SJSA1 (cell line): ENCODE data around the gene SLC1A1. TPM values are rescaled to one million over a fixed set of nuclear protein-coding genes. Genes with fewer than 3 reads are reported as not detected.
"Not testable (repeated sequence)": the region's sequence is repeated elsewhere in the genome, so short reads cannot be mapped to it uniquely, and the experiment has no call there.

Experiments
- DNase-seq, 2 experiments: peaks; one replicate each; pipeline ENCODE4 v3.0.0-alpha.2; 2015 to 2020; ENCODE audit warnings: low spot score in 2 of 2, low read depth in 1 of 2
- H3K27ac ChIP-seq: fragments of 250-450 bp; sonication (Bioruptor Pico); 2 replicates; pipeline ENCODE4 v1.5.1; 2020; ENCODE audit warnings: mild to moderate bottlenecking, moderate library complexity
- H3K27me3 ChIP-seq: fragments of 250-450 bp; sonication (Bioruptor Pico); replicated peaks from 2 replicates; pipeline ENCODE4 v1.5.1; 2020; ENCODE audit warnings: mild to moderate bottlenecking, moderate library complexity
- H3K36me3 ChIP-seq: fragments of 250-450 bp; sonication (Bioruptor Pico); 2 replicates; pipeline ENCODE4 v1.5.1; 2020; ENCODE audit warnings: mild to moderate bottlenecking
- H3K4me1 ChIP-seq: fragments of 250-450 bp; sonication (Bioruptor Pico); replicated peaks from 2 replicates; pipeline ENCODE4 v1.6.1; 2021; ENCODE audit warnings: mild to moderate bottlenecking
- H3K4me3 ChIP-seq: fragments of 250-450 bp; sonication (Bioruptor Pico); 2 replicates; pipeline ENCODE4 v1.5.1; 2020; ENCODE audit warnings: mild to moderate bottlenecking
- H3K9me3 ChIP-seq: fragments of 250-450 bp; sonication (Bioruptor Pico); replicated peaks from 2 replicates; pipeline ENCODE4 v1.5.1; 2020; ENCODE audit warnings: mild to moderate bottlenecking
- total RNA-seq: library from RNA; depleted of rRNA; stranded (reverse); fragments of >200 nt; shearing (Covaris generic); gene quantifications from 2 replicates; pipeline ENCODE4 v1.2.3, GENCODE V29; 2014

The SLC1A1 gene
- total RNA-seq, 1 experiment from 2014 or later = 3.9 TPM

- Histone ChIP-seq H3K4me3 (no peak overlapping the region), H3K36me3 (no peaks in the 10 kb centered on the region), H3K9me3 (no peaks in the 10 kb centered on the region), H3K27ac (no peak overlapping the region), H3K4me1 (no peaks in the 10 kb centered on the region; the same call in 1 of the 2 replicates), H3K27me3 (no peaks in the 10 kb centered on the region)
- DNase-seq = no peak
Observed at GRCh38 chr9:4584636-4585035, 94.4 kb downstream of the SLC1A1 start.

DNA sequence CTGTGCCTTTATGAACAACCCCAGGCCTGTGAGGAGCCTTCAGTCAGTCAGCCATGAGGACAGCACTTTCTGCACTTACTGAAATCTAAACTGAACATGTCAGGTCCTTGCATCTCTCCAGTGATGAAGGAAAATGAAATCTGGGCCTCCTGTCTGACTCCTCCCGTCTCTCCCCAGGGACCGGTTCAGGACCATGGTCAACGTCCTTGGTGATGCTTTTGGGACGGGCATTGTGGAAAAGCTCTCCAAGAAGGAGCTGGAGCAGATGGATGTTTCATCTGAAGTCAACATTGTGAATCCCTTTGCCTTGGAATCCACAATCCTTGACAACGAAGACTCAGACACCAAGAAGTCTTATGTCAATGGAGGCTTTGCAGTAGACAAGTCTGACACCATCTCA, 94.9 kb downstream of the SLC1A1 start:
- Histone ChIP-seq H3K36me3 (no peaks in the 10 kb centered on the region), H3K9me3 (no peaks in the 10 kb centered on the region), H3K4me1 (peaks cover 4% of the 10 kb centered on the region), H3K4me3 (no peak overlapping the region), H3K27ac (no peak overlapping the region), H3K27me3 (no peaks in the 10 kb centered on the region)
- no peak for DNase-seq

GRCh38 chr9:4588721-4589120, 98.5 kb downstream of the SLC1A1 start:
- Histone ChIP-seq H3K4me3 (no peak overlapping the region), H3K27ac (no peak overlapping the region), H3K4me1 (peaks cover 19% of the 10 kb centered on the region), H3K36me3 (no peaks in the 10 kb centered on the region), H3K9me3 (no peaks in the 10 kb centered on the region), H3K27me3 (no peaks in the 10 kb centered on the region)
- DNase-seq = no peak

- Histone ChIP-seq H3K27ac (peak overlapping the region; percentile 55), H3K4me3 (no peak overlapping the region), H3K4me1 (peaks cover 19% of the 10 kb centered on the region), H3K27me3 (no peaks in the 10 kb centered on the region), H3K36me3 (no peaks in the 10 kb centered on the region), H3K9me3 (no peaks in the 10 kb centered on the region)
- DNase-seq = peak; percentile 42 to 62
Observed at GRCh38 chr9:4590430-4591122, 100.3 kb downstream of the SLC1A1 start.

GRCh38 chr9:4591123-4591500, 100.8 kb downstream of the SLC1A1 start:
- Histone ChIP-seq H3K4me1 (peaks cover 21% of the 10 kb centered on the region), H3K9me3 (no peaks in the 10 kb centered on the region), H3K36me3 (no peaks in the 10 kb centered on the region), H3K27ac (peak overlapping the region; percentile 55), H3K27me3 (no peaks in the 10 kb centered on the region), H3K4me3 (no peak overlapping the region)
- no peak for DNase-seq

DNA sequence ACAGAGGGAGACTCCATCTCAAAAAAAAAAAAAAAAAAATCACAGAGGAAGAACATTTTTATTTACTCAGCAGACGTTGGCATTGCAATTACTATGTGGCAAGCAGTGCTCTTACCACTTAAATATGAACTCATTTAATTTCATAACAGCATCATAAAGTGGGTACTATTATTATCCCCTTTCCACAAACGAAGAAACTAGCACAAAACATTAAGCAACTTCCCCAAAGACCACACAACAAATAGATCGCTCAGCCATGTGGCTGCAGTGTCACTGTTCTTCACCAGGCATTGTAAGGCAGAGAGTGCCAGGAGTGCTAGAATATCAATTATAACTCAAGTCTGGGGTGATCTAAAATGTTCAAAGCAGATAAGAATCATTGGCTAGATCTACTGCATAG, 102.0 kb downstream of the SLC1A1 start:
- no peaks in the 10 kb centered on the region for H3K27me3 ChIP-seq
- H3K27ac ChIP-seq = no peak overlapping the region
- DNase-seq = no peak
- H3K36me3 ChIP-seq = no peaks in the 10 kb centered on the region
- no peaks in the 10 kb centered on the region for H3K9me3 ChIP-seq
- peaks cover 27% of the 10 kb centered on the region for H3K4me1 ChIP-seq
- no peak overlapping the region for H3K4me3 ChIP-seq

GRCh38 chr9:4592886-4593285, 102.6 kb downstream of the SLC1A1 start:
- DNase-seq = no peak
- Histone ChIP-seq H3K27me3 (no peaks in the 10 kb centered on the region), H3K4me1 (peaks cover 27% of the 10 kb centered on the region), H3K9me3 (no peaks in the 10 kb centered on the region), H3K36me3 (no peaks in the 10 kb centered on the region), H3K4me3 (no peak overlapping the region), H3K27ac (no peak overlapping the region)

- no peaks in the 10 kb centered on the region for H3K9me3 ChIP-seq
- no peak for DNase-seq
- H3K27me3 ChIP-seq = no peaks in the 10 kb centered on the region
- no peaks in the 10 kb centered on the region for H3K36me3 ChIP-seq
- no peak overlapping the region for H3K27ac ChIP-seq
- no peak overlapping the region for H3K4me3 ChIP-seq
- peaks cover 27% of the 10 kb centered on the region for H3K4me1 ChIP-seq
Observed at GRCh38 chr9:4594545-4594944, 104.3 kb downstream of the SLC1A1 start.

DNA sequence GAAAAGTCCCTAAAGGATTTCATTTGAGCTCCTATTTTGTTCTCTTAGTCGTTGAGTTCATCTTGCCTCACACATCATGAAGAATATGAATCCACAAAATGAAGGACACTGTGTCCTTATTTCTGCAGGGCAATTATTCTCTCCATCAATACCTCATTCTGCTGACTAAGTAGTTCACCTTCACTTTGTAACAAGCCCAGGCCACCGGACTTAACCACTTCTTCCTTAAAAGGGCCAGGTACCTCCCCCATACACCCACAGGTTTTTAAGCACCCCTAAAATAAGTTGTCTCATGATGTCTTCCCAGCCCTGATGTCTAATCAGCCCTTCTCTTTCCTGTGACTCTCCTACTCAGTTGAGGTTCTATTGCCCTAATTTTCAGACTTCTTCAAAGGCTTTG, 104.7 kb downstream of the SLC1A1 start:
- Histone ChIP-seq H3K4me1 (peaks cover 24% of the 10 kb centered on the region), H3K9me3 (no peaks in the 10 kb centered on the region), H3K27me3 (no peaks in the 10 kb centered on the region), H3K36me3 (no peaks in the 10 kb centered on the region), H3K4me3 (no peak overlapping the region), H3K27ac (no peak overlapping the region)
- no peak for DNase-seq

GRCh38 chr9:4596165-4596922, 106.1 kb downstream of the SLC1A1 start:
- Histone ChIP-seq H3K36me3 (no peaks in the 10 kb centered on the region), H3K27ac (no peak overlapping the region), H3K4me1 (peaks cover 11% of the 10 kb centered on the region), H3K4me3 (no peak overlapping the region), H3K27me3 (no peaks in the 10 kb centered on the region), H3K9me3 (no peaks in the 10 kb centered on the region)
- no peak for DNase-seq

GRCh38 chr9:4600368-4600767, 110.1 kb downstream of the SLC1A1 start:
- no peaks in the 10 kb centered on the region for H3K9me3 ChIP-seq
- H3K36me3 ChIP-seq = no peaks in the 10 kb centered on the region
- H3K27ac ChIP-seq = no peak overlapping the region
- no peaks in the 10 kb centered on the region for H3K27me3 ChIP-seq
- 0 out of 2 replicates have a peak, but pooled peaks cover 8% of the 10 kb centered on the region for H3K4me1 ChIP-seq
- no peak for DNase-seq
- no peak overlapping the region for H3K4me3 ChIP-seq

DNA sequence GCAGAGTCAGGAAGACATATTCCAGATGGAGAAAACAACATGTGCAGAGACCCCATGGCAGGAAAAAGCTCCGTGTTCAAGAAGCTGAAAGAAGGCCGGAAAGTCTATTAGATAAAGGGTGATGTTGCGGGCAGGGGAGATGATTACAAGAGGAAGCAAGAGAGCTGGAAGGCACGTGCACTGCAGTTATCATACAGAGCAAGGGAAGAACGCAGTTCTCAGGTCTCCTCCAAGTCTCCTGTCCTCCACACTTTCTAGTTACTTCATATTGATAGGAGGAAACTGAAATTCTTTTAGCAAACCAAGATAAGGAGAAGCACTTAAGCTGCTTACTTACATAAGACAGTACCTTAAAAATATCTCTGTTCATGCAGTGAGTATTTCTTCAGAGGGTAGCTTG, 113.6 kb downstream of the SLC1A1 start:
- Histone ChIP-seq H3K4me1 (no peaks in the 10 kb centered on the region), H3K9me3 (no peaks in the 10 kb centered on the region), H3K4me3 (no peak overlapping the region), H3K27ac (no peak overlapping the region), H3K36me3 (no peaks in the 10 kb centered on the region), H3K27me3 (no peaks in the 10 kb centered on the region)
- DNase-seq = no peak

- Histone ChIP-seq H3K4me3 (no peak overlapping the region), H3K36me3 (no peaks in the 10 kb centered on the region), H3K9me3 (no peaks in the 10 kb centered on the region), H3K27ac (no peak overlapping the region), H3K4me1 (no peaks in the 10 kb centered on the region), H3K27me3 (no peaks in the 10 kb centered on the region)
- peak; percentile 36 to 45 for DNase-seq
Observed at GRCh38 chr9:4604678-4605095, 114.4 kb downstream of the SLC1A1 start.

GRCh38 chr9:4606033-4606432, 115.8 kb downstream of the SLC1A1 start:
- not testable (repeated sequence) for H3K36me3 ChIP-seq, DNase-seq, H3K4me1 ChIP-seq, H3K27ac ChIP-seq, H3K27me3 ChIP-seq, H3K9me3 ChIP-seq, H3K4me3 ChIP-seq
